Ammon's horn (tissue), 1 donor: Measurements from ENCODE around the gene UCP3.

Source experiments
- DNase-seq: peaks from one replicate; pipeline ENCODE4 v3.0.0-alpha.2; 2016; ENCODE audit warnings: low spot score

UCP3 gene

GRCh38 chr11:74018331-74019005, 9.6 kb upstream of the UCP3 start:
- DNase-seq = peak; percentile 87

GRCh38 chr11:74017631-74018030, 8.7 kb upstream of the UCP3 start:
- DNase-seq = no peak

- no peak for DNase-seq
Observed at GRCh38 chr11:74015919-74016684, 7.2 kb upstream of the UCP3 start.

- DNase-seq = peak; percentile 43
Observed at GRCh38 chr11:74014880-74015279, 6.0 kb upstream of the UCP3 start.

- DNase-seq = no peak
Observed at GRCh38 chr11:74013141-74013540, 4.3 kb upstream of the UCP3 start.

- no peak for DNase-seq
Observed at GRCh38 chr11:74012074-74012809, 3.4 kb upstream of the UCP3 start.

- no peak for DNase-seq
Observed at GRCh38 chr11:74011360-74012073, 2.6 kb upstream of the UCP3 start.

- no peak for DNase-seq
Observed at GRCh38 chr11:74010306-74011300, 1.7 kb upstream of the UCP3 start.

GRCh38 chr11:74009675-74010305, 905 bp upstream of the UCP3 start:
- no peak for DNase-seq

- no peak for DNase-seq
Observed at GRCh38 chr11:74009230-74009547, 304 bp upstream of the UCP3 start.

- no peak for DNase-seq
Observed at GRCh38 chr11:74007691-74008372, 1.1 kb downstream of the UCP3 start.

GRCh38 chr11:74006743-74007304, 2.1 kb downstream of the UCP3 start:
- no peak for DNase-seq

GRCh38 chr11:74005721-74006517, 3.0 kb downstream of the UCP3 start:
- no peak for DNase-seq

- no peak for DNase-seq
Observed at GRCh38 chr11:74004759-74005615, 3.9 kb downstream of the UCP3 start.

GRCh38 chr11:74004046-74004695, 4.7 kb downstream of the UCP3 start:
- no peak for DNase-seq

- DNase-seq = no peak
Observed at GRCh38 chr11:74002832-74003231, 6.1 kb downstream of the UCP3 start.

- no peak for DNase-seq
Observed at GRCh38 chr11:74001822-74002286, 7.0 kb downstream of the UCP3 start.
